Activated naive CD8-positive, alpha-beta T cell treated with anti-CD3 and anti-CD28 coated beads, Interleukin-2, amount 10 ng/mL, durations not matched to agents 7 days and 5 days (primary cell): ENCODE data around the gene PLA2R1. TPM values are rescaled to one million over a fixed set of nuclear protein-coding genes. Genes with fewer than 3 reads are reported as not detected.
A peak's percentile ranks its signal among the peaks of the same experiment; 100 is the strongest.

Source experiments
- ATAC-seq: fragments of 150-1000 bp; cut with Tn5 transposase; one replicate; pipeline ENCODE4 v1.10.0; 2021; ENCODE audit warnings: low read depth, moderate library complexity
- POLR2A ChIA-PET: fragments of 350-600 bp; sonication (Branson Sonifier 250); formaldehyde crosslinking; loops from one replicate; lab custom pipeline; 2021; ENCODE audit warnings: antibody characterized with exemption; lab: Charles Lee
- DNase-seq: peaks from one replicate; pipeline ENCODE4 v3.0.0; 2021
- H3K27ac Mint-ChIP-seq: one replicate; pipeline ENCODE4 v1.8.0; 2022; ENCODE audit warnings: mild to moderate bottlenecking, mixed read lengths
- H3K27me3 Mint-ChIP-seq: one replicate; pipeline ENCODE4 v1.8.0; 2022; ENCODE audit warnings: mild to moderate bottlenecking, moderate library complexity, mixed read lengths
- H3K36me3 Mint-ChIP-seq: one replicate; pipeline ENCODE4 v1.8.0; 2021; ENCODE audit warnings: mild to moderate bottlenecking, mixed read lengths
- H3K4me1 Mint-ChIP-seq: one replicate; pipeline ENCODE4 v1.8.0; 2021; ENCODE audit warnings: mixed read lengths
- H3K4me3 Mint-ChIP-seq: one replicate; pipeline ENCODE4 v1.8.0; 2022; ENCODE audit warnings: mild to moderate bottlenecking, moderate library complexity, mixed read lengths
- H3K9me3 Mint-ChIP-seq: one replicate; pipeline ENCODE4 v1.8.0; 2021; ENCODE audit warnings: mixed read lengths
- total RNA-seq, 2 experiments: library from RNA; stranded (reverse); gene quantifications; one replicate each; pipeline ENCODE4 v1.2.3, GENCODE V29; 2021

PLA2R1 gene
- total RNA-seq, 2 experiments from 2014 or later: not detected

DNA sequence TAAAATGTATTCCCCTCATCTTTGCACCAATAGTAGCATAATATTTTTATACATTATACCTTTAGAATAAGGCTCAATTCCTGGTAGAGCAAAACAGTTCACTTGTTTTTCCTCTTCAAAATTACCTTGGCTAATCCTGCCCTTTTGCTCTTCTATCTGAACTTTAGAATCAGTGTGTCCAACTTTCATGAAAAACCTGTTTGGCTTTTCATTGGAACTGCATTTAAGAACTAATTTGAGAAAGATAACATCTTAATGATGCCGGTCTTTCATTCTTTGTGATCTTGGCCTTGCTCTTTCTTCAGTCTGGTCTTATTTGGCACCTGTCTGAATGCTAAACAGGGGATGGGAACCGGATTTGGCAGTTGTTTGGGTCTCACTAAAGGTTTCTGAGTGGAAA lies 151.5 kb downstream of the PLA2R1 start:
- Mint-ChIP-seq H3K27me3 (peaks cover 7% of the 10 kb centered on the region), H3K9me3 (no peaks in the 10 kb centered on the region), H3K4me1 (no peaks in the 10 kb centered on the region), H3K4me3 (no peak overlapping the region), H3K36me3 (no peaks in the 10 kb centered on the region), H3K27ac (no peak overlapping the region)
- DNase-seq (no peak), ATAC-seq (no peak)
- POLR2A ChIA-PET: no interaction called here

DNA sequence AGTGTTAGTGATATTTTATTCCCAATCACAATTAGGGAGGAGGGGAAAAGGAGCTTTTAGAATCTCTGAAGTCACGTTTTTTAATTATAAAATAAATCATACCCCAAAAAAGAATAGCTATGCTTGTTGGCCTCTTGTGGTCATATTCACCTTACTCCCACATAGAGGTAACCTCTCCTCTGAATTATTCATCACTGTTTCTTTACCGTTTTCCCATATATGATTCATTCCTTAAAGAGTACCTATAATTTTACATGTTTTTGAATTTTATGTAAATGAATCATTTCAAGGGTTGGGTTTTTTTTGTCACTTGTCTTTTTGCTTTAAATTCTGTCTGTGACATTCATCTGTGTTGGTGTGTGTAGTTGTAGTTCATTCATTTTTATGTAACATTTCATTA lies 153.8 kb downstream of the PLA2R1 start:
- ATAC-seq (no peak), DNase-seq (no peak)
- POLR2A ChIA-PET: no interaction called here
- peaks cover 4% of the 10 kb centered on the region for H3K27me3 Mint-ChIP-seq
- no peak overlapping the region for H3K4me3 Mint-ChIP-seq
- H3K27ac Mint-ChIP-seq: no peak overlapping the region
- H3K4me1 Mint-ChIP-seq: peaks cover 2% of the 10 kb centered on the region
- no peaks in the 10 kb centered on the region for H3K36me3 Mint-ChIP-seq
- no peaks in the 10 kb centered on the region for H3K9me3 Mint-ChIP-seq

- Mint-ChIP-seq H3K4me1 (peaks cover 9% of the 10 kb centered on the region), H3K9me3 (no peaks in the 10 kb centered on the region), H3K27me3 (peaks cover 4% of the 10 kb centered on the region), H3K36me3 (no peaks in the 10 kb centered on the region), H3K27ac (no peak overlapping the region), H3K4me3 (no peak overlapping the region)
- no peak for DNase-seq
- POLR2A ChIA-PET: no interaction called here
- ATAC-seq: no peak
Measured at GRCh38 chr2:159907909-159908308, 154.5 kb downstream of the PLA2R1 start.

DNA sequence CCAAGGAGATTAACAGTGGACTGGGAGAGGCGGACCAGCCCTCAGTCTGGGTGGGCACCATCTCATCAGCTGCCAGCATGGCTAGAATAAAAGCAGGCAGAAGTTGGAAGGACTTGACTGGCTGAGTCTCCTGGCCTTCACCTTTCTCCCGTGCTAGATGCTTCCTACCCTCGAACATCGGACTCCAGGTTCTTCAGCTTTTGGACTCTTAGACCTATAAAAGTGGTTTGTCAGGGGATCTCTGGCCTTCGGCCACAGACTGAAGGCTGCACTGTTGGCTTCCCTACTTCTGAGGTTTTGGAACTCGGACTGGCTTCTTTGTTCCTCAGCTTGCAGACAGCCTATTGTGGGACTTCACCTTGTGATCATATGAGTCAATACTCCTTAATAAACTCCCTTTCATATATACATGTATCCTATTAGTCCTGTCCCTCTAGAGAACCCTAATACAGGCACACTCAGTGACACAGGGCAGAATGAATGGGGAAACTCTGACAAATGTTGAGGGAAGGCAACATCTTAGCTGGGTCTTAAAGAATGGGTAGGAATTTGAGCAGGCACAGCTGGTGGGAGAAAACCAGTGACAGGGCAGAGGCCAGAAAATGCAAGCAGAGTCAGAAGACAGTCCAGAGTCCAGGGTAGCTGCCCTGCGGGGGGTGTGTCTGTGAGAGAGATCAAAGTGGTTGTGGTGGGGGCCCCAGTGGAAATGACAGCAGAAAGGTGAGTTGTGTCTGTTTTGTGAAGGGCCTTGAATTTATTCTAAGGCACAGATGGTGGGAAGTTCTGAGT lies 156.3 kb downstream of the PLA2R1 start:
- no peak overlapping the region for H3K27ac Mint-ChIP-seq
- peaks cover 3% of the 10 kb centered on the region for H3K27me3 Mint-ChIP-seq
- peaks cover 17% of the 10 kb centered on the region for H3K4me1 Mint-ChIP-seq
- POLR2A ChIA-PET: no interaction called here
- DNase-seq (no peak), ATAC-seq (no peak)
- H3K9me3 Mint-ChIP-seq: no peaks in the 10 kb centered on the region
- no peak overlapping the region for H3K4me3 Mint-ChIP-seq
- H3K36me3 Mint-ChIP-seq: peaks cover 3% of the 10 kb centered on the region

- DNase-seq (no peak), ATAC-seq (no peak)
- Mint-ChIP-seq H3K27ac (peak overlapping the region; percentile 97), H3K4me1 (peaks cover 17% of the 10 kb centered on the region), H3K4me3 (peak overlapping the region; percentile 98), H3K9me3 (no peaks in the 10 kb centered on the region), H3K36me3 (peaks cover 3% of the 10 kb centered on the region), H3K27me3 (peaks cover 2% of the 10 kb centered on the region)
- POLR2A ChIA-PET: interaction anchor here (0.8 to 1.7 kb wide), 3 partner anchors 10 to 192 kb away, joined by 3 to 17 read pairs (median 7); partner anchors contain the start of gene MARCHF7
Measured at GRCh38 chr2:159904959-159905305, 157.5 kb downstream of the PLA2R1 start.

DNA sequence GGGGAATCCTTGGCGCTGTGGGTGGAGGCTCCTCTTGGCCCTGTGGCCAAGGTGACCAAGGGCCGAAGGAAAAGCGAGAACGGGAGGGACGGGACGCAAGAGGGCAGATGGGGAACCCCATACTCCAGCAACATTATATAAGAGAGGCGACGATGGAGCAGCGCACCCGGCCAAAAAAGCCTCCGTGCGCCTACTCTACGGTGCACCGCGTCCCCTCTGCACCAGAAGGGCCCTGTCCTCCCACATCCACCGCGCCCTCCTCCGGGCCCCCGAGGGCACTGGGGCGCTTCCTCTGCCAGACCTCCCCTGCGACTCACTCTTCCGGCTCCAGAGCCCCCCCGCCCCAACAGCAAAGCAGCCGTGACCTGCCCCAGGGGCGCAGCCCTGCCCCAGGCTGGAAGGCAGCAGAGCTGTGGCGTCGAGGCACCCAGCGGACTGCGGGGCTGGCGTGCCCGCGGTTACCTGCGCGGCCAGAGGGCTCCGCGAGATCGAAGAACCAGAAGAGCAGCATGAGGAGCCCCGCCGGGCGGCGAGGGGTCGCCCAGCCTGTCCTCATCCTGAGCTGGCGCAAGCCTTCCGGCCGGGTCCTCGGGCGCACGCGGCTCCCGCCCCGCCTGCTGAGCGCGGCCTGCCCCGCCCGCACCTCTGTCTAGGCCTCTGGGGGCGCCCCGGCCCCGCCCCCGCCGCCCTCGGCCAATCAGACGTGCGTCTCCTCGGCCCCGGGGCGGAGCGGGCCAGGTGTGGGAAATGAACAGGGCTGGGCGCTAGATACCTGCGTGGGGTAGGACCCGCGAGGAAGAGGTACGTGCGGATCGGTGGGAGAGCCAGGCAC lies 158.1 kb downstream of the PLA2R1 start, which contains the start of gene LY75:
LY75 (minus strand) TSS at position 630 of the 832 bp plus-strand sequence.
- peaks cover 5% of the 10 kb centered on the region for H3K36me3 Mint-ChIP-seq
- no peaks in the 10 kb centered on the region for H3K9me3 Mint-ChIP-seq
- peak within 1 kb of the TSS; percentile 98 for H3K4me3 Mint-ChIP-seq
- H3K4me1 Mint-ChIP-seq: peaks cover 18% of the 10 kb centered on the region
- H3K27me3 Mint-ChIP-seq: peaks cover 2% of the 10 kb centered on the region
- peak within 1 kb of the TSS; percentile 97 for H3K27ac Mint-ChIP-seq
- DNase-seq (peak; percentile 88), ATAC-seq (peak; percentile 89)
- POLR2A ChIA-PET: interaction anchor here (0.8 to 1.7 kb wide), 3 partner anchors 9 to 192 kb away, joined by 3 to 17 read pairs (median 7); partner anchors contain the start of gene MARCHF7

DNA sequence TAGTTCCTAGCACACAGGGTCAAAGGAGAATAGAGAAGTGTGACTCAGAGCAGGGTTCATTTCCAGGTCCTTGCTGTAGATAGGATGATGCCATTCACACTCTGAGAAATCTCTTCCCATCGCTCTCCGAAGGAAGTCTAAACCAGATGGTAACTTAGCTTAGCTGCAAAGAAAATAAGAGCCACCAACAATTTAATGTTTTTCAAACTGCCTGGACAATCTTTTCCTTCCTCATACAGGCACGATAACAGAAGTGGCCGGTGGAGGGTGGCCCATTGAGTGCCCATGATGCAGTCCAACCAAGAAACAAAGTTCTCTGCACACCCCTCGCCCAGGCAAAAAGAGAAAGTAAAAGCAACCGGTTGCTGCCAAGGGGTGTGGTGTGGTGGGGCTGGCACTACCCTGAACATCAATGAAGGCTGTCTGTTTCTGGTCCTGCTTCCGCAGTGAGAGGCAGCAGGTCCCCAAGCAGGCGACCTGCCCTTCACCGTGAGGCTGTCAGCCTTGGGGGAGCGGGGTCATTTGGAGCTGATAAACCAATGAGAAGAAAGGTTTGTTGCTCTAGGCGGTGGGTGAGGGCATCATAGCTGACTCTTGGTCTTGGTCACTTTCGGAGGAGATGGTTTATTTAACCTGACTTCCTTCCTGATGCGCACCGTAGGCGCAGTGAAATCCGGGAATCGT lies 158.8 kb downstream of the PLA2R1 start:
- peak; percentile 58 for ATAC-seq
- Mint-ChIP-seq H3K27me3 (peaks cover 2% of the 10 kb centered on the region), H3K9me3 (no peaks in the 10 kb centered on the region), H3K4me1 (peaks cover 18% of the 10 kb centered on the region), H3K4me3 (peak overlapping the region; percentile 98), H3K27ac (peak overlapping the region; percentile 97), H3K36me3 (peaks cover 5% of the 10 kb centered on the region)
- peak; percentile 65 for DNase-seq
- POLR2A ChIA-PET: interaction anchor here (1.2 to 1.7 kb wide), 2 partner anchors 9 to 191 kb away, joined by 7 to 17 read pairs; partner anchors contain the start of gene MARCHF7

DNA sequence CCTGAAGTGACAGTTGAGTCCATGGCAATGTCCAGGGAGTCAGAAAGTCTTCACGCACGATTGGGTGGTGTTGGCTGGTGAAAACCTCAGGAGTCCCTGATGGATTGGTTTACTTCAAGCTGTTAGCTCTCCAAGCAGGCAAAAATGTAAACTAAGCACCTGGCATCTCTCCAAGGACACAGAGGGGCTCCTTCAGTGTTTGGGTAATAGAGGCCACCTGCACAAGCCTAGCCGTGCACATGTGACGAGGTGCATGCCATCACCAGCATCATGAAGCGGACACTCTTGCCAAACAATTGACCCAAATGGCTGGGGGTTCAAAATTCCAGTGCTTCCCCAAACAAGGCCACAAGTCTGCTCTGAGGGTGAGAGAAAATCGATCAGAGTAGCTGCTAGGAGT lies 159.7 kb downstream of the PLA2R1 start:
- peaks cover 9% of the 10 kb centered on the region for H3K36me3 Mint-ChIP-seq
- no peaks in the 10 kb centered on the region for H3K9me3 Mint-ChIP-seq
- peak overlapping the region; percentile 98 for H3K4me3 Mint-ChIP-seq
- H3K27ac Mint-ChIP-seq: peak overlapping the region; percentile 97
- DNase-seq (no peak), ATAC-seq (no peak)
- peaks cover 20% of the 10 kb centered on the region for H3K4me1 Mint-ChIP-seq
- H3K27me3 Mint-ChIP-seq: peaks cover 2% of the 10 kb centered on the region
- POLR2A ChIA-PET: no interaction called here

- Mint-ChIP-seq H3K36me3 (peaks cover 9% of the 10 kb centered on the region), H3K27ac (no peak overlapping the region), H3K9me3 (no peaks in the 10 kb centered on the region), H3K4me3 (no peak overlapping the region), H3K4me1 (peaks cover 20% of the 10 kb centered on the region), H3K27me3 (no peaks in the 10 kb centered on the region)
- DNase-seq (no peak), ATAC-seq (no peak)
- POLR2A ChIA-PET: no interaction called here
Measured at GRCh38 chr2:159900343-159900742, 162.1 kb downstream of the PLA2R1 start.

- peaks cover 14% of the 10 kb centered on the region for H3K36me3 Mint-ChIP-seq
- no peaks in the 10 kb centered on the region for H3K27me3 Mint-ChIP-seq
- H3K9me3 Mint-ChIP-seq: no peaks in the 10 kb centered on the region
- POLR2A ChIA-PET: no interaction called here
- DNase-seq (no peak), ATAC-seq (no peak)
- H3K4me1 Mint-ChIP-seq: peaks cover 20% of the 10 kb centered on the region
- H3K4me3 Mint-ChIP-seq: no peak overlapping the region
- H3K27ac Mint-ChIP-seq: no peak overlapping the region
Measured at GRCh38 chr2:159898441-159898840, 164.0 kb downstream of the PLA2R1 start.

- H3K9me3 Mint-ChIP-seq: no peaks in the 10 kb centered on the region
- DNase-seq (no peak), ATAC-seq (no peak)
- POLR2A ChIA-PET: no interaction called here
- peaks cover 16% of the 10 kb centered on the region for H3K36me3 Mint-ChIP-seq
- H3K27me3 Mint-ChIP-seq: no peaks in the 10 kb centered on the region
- H3K4me3 Mint-ChIP-seq: no peak overlapping the region
- no peak overlapping the region for H3K27ac Mint-ChIP-seq
- peaks cover 13% of the 10 kb centered on the region for H3K4me1 Mint-ChIP-seq
Measured at GRCh38 chr2:159897720-159898119, 164.7 kb downstream of the PLA2R1 start.

- H3K4me3 Mint-ChIP-seq: no peak overlapping the region
- ATAC-seq: no peak
- H3K36me3 Mint-ChIP-seq: peaks cover 22% of the 10 kb centered on the region
- POLR2A ChIA-PET: no interaction called here
- H3K27ac Mint-ChIP-seq: no peak overlapping the region
- H3K4me1 Mint-ChIP-seq: peaks cover 11% of the 10 kb centered on the region
- H3K9me3 Mint-ChIP-seq: no peaks in the 10 kb centered on the region
- DNase-seq: no peak
- no peaks in the 10 kb centered on the region for H3K27me3 Mint-ChIP-seq
Measured at GRCh38 chr2:159897081-159897480, 165.3 kb downstream of the PLA2R1 start.
